HG02938 (cell line): Measurements from ENCODE around the gene ACHE.
A peak's percentile ranks its signal among the peaks of the same experiment; 100 is the strongest.

Experiments used
- ATAC-seq: cut with Tn5 transposase; IDR thresholded peaks from one replicate; pipeline ENCODE4 v1.9.1; 2021; ENCODE audit warnings: mild to moderate bottlenecking, moderate library complexity; ENCODE audit not compliant: unreplicated experiment

The ACHE gene

DNA sequence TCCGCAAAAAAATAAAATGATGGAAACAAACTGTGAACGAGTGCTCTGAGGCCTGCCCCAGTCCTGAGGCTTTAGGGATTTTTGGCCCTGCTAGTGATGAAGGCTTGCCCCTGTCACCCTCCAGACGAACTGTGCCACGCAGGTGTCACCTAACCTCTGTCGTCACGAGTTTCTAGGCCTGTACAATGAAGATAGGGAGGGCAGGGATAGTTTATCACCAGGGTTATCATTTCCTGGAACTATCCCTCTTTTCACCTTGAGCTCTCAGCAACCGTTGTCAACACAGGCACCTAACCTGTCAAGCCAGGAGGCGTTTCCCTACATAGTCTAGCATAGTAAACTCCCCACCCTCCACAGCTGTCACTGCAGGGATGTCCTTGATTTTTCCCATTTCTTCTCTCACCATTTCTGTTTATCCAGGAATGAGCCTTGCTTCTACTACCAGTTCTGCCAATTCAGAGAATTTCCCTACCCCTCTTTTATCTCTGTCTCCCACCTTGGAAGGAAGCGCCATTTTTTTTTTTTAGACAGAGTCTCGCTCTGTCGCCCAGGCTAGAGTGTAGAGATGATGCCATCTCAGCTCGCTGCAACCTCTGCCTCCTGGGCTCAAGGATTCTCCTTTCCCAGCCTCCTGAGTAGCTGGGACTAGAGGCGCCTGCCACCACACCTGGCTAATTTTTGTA lies 2.2 kb upstream of the ACHE start:
- no peak for ATAC-seq

DNA sequence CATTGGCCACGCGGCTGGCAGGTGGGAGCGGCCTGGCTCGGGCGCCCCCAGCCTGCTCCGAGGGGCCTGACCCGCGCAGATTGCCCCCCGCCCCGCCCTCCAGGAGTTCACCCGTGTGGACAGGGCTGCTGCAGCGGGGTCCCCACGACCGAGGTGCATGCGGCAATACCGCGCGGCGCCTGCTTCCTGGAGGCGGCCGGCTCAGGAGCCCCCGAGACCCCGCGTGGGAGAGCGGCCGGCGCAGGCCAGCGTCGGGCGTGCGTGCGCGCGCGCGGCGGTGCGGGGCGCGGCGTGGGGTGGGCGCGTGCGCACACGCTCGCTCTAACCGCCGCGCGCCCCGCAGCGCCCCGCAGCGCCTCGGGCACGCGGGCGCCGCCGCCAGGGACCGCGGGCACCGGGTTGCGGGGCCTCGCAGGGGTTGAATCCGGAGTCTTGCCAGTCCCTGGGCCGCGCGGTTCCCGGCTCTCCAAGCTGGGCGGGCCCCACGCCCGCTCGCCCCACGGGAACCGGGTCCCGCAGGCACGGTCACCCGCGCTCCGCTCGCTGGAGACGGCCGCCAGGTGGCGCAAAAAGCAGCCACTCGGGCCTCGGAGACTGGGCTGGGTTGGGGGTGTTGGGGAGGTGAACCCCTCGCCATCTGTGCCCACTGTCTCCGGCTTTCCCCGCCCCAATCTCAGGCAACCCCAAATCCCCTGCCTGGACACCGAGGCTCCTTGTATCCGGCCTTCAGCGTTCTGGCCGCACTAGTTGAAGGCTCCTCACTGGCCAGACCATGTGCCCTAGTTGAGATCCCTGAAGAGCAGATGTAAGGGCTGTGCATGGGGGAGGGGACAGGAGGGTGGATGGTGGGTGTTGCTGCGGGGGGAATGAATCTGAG lies 1.3 kb upstream of the ACHE start:
- no peak for ATAC-seq

DNA sequence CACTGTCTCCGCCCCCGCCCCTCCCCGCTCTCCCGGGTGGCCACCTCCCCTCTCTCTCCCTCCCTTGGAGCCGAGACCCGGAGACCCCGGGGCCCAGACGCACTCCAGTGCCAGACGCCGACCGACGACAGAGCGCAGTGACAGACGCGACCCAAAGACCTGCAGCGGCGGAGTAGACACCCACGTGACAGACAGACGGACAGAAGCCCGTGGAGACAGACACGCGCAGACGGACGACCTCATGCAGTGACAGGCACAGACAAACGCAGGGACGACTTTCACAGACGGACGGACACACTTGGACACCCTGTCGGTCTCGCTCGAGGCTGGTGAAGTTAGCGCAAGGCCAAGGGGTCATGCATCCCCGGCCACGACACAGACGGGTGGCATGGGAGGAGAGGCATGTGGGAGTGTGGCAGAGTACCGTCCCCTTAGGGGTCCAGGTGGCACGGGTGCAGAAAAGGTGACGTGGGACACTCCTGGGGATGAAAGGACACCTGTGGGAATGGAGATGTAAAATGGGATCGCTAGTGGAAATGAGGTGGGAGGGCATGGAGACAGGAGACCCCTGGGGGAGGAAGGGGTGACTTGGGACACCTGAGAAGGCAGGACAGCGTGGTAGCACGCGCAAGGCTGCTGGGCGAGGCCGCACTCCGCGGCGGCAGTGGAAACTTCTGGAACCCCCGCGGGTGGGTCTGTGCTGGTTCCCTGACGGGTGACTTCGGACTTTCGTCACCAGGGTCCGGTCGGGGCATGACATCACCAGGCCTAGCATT lies 456 bp upstream of the ACHE start:
- no peak for ATAC-seq

DNA sequence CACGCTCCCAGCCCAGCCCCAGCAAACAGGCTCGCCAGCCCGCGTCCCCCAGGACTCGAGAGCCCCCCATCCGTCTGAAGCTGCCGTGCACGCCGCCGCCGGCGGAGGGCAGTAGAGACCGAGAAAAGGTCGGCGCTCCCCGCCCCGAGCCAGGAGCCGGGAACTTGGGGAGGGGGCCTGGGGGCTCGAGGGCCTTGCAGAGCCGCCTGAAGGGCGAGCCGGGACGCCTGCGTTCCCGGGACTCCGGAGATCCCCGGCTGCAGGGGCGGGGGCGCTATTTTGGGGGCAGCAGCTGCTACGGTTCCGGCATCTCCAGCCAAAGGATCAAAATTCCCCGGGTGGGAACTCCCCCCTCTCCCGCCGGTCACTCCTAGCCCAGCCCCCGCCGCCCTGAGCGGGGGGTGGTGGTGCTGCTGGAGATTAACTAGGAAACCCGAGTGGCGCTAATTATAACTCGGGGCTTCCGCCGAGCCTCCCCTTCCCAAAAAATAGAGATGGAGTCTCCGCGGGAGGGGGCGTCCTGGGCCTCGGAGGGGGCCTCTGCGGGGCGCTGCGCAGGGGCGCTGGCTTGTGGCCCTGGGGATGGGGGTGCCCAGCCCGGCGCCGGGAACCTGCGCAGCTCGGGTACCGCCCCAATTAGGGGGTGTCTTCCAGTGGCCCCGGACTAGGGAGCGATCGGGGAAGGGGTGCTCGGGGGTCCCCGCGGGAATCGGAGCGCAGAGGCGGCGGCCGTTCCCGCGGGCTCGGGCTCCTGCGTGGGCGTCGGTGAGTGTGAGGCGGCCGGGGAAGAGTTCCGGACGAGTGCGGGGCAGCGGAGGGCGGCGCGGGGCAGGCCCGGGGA lies 608 bp downstream of the ACHE start:
- ATAC-seq: no peak

DNA sequence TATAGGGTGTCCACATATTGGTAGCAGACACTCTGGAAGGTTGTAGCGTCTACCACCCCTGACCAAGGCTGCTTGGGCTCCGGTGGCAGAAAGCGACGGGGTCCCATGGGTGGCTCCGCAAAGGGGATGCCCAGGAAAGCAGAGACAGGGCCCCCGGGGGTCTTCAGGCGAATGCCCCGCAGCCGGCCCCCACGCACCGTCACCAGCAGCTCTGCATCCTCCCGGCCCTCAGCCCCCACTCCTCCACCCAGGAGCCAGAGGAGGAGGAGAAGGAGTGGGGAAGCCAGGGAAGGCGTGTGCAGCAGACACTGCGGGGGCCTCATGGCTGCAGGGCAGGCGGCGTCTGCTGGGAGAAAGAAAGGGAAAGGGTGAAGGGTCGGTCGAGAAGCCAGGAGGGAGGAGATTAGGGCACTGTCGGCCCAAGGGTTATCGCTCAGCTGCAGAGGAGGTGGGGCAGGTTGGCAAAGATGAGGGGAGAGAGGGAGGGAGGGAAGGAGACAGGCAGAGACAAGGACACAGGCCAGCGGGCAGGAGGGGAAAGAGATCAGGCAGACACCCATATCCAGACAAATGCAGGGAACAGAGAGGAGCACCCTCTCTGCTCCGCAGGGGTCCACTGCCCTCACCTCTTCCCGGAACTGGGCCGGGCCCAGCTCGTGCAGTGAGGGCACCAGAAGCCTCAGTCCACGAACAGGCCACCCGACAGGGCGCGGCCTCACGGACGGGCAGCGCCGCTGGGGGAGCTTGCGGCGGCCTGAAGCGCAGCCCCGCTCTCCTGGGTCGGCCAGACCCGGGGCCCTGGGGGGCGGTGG lies 1.6 kb downstream of the ACHE start:
- ATAC-seq: no peak

DNA sequence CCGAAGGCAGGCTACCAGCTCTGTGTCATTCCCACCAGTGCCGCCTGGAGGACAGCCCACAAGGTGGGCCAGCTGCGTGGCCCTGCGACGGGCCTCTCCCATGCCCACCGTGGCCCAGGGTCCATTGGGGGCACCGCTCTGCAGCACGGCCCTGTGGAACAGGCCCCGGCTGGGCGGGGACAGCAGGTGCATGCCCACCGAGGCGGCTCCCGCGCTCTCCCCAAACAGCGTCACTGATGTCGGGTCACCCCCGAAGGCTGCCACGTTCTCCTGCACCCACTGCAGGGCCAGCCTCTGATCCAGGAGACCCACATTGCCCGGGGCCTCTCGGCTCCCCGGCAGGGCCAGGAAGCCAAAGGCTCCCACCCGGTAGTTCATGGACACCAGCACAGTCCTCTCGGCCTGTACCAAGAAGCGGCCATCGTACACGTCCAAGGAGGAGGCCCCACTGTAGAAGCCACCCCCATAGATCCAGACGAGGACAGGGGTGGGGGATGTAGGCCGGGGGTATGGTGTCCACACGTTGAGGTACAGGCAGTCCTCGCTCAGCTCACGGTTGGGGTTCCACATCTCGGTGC lies 2.3 kb downstream of the ACHE start:
- no peak for ATAC-seq

DNA sequence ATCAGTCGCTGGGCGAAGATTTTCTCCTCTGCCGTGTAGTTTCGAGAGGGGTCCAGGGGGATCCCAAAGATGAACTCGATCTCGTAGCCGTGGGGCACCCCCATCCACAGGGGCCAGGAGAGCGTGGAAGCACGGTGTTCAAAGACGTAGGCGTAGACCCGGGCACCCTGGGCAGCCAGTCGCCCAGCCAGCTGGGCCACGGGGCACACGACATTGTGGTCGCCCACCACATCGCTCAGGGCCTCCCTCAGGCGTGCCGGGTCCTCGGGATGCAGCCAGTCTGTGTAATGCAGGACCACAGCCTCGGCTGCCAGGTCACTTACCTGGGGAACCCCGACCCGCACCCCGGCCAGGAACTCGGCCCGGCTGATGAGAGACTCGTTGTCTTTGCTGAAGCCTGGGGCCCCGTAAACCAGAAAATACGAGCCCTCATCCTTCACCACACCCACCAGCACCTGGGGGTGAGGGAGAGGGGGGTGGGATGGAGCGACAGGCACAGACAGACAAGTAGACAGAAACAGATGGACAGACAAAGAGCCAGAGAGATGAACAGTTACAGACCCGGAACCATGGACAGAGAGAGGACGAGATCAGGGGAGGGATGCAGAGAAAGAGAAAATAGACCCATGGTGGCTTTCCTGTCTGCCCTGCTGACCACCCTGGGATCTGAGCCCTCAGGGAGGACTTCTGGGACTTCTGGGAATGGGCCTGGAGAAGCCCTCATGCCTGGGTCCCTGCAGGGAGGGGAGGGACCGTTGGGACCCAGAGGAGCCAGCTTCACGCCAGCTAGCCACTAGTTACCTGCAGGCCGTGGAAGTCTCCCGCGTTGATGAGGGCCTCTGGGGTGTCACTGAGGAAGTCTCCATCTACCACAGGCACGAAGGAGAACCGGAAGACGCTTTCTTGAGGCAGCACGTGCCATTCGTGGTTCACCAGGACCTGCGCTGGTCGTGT lies 3.0 kb downstream of the ACHE start:
- ATAC-seq: no peak

DNA sequence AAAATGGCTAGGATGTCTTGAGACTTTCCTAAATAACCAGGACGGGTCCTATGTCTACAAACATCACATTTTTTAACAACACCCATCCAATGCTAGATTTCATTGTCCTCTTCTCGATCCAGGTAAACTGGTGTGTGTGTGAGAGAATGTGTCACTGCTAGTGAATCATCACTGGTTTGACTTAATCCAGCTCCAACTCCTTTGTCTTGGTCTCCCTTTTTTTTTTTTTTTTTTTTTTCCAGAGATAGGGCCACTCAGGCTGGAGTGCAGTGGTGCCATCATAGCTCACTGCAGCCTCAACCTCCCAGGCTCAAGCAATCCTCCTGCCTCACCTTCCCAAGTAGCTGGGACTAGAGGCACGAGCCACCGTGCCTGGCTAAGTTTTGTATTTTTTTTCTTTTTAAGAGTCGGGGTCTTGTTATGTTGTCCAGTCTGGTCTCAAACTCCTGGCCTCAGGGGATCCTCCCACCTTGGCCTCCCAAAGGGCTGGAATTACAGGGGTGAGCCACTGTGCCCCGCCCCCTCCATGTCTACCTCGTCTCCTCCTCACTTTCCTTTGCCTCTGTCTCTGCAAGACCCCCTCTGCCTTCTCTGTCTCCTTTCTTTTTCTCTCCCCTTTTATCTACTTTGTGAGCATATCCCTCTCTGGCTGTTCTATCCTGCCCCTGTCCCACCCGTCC lies 4.0 kb downstream of the ACHE start:
- ATAC-seq: no peak

DNA sequence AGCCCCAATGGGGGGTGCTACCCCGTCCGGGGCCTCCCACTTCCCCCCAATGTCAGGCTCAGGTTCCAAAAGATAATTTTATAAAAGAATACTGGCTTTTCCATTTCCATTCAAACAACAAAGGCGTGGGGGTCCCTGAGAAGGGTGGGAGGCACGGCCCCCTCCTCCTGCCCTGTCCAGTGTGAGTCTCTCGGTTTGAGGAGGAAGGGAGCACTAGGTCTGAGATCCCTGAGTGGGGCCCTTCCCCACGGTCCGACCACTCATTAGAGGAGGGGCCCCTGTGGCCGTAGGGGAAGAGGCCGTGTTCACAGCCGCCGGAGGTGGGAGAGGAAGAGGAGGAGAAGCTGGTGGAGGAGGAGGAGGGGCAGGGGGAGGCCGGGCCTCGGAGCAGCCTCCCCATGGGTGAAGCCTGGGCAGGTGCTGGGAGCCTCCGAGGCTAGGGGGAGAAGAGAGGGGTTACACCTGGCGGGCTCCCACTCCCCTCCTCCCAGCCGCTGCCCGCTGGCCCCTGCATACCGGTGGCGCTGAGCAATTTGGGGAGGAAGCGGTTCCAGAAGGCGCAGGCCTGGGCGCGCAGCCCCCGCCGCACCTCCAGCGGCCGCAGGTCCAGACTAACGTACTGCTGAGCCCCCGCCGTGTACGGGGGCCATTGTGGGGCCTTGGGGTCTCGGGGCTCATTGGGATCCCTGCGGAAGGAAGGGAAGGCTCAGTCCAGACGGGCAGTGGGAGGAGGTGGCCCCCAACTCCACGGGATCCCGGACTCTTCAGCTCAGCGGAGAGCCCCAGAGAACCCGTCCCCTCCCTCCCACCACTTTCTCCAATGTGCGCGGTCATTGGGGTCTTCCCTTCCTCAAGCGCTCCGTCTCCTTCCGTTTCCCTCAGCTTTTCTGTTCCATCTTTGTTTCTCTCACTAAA lies 4.8 kb downstream of the ACHE start:
- ATAC-seq: no peak

DNA sequence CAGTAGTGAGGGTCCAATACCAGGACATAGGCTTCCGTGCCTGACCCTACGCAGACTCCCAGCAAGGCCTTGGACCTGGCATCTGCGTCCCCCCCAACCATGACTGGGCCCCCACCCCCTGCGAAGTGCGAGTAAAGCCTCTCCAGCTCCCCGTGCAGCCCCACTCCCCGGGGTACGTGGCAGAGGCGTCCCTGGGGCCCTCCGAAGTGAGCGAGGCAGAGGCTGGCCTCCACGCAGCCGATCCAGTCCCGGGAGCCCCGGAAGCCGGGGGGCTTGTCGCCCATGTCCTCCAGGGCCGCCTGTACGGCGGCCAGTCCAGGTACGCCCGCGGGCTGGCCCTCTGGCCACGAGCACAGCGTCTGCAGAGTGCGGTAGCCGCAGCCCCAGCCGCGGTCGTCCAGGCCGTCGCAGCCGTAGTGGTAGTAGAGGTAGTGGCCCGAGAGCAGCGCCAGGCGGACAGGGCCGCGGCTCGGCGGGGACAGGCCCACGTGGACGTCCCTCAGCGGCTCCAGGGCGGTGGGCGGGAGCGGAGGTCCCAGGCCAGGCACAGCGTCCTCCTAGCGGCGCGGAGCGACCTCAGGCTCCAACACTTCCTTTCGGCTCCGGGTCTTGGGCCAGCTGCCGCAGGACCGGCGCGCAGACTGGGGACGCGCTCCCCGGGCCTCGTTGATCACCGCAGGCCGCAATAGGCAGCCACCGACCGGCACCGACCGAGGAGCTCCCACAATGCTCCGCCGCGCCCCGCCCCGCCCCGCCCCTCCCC lies 6.5 kb downstream of the ACHE start, which contains the start of gene UFSP1:
UFSP1 (minus strand) TSS at position 728 of the 763 bp plus-strand sequence; CDS start at position 284, 444 bp downstream.
- ATAC-seq: peak; percentile 36

DNA sequence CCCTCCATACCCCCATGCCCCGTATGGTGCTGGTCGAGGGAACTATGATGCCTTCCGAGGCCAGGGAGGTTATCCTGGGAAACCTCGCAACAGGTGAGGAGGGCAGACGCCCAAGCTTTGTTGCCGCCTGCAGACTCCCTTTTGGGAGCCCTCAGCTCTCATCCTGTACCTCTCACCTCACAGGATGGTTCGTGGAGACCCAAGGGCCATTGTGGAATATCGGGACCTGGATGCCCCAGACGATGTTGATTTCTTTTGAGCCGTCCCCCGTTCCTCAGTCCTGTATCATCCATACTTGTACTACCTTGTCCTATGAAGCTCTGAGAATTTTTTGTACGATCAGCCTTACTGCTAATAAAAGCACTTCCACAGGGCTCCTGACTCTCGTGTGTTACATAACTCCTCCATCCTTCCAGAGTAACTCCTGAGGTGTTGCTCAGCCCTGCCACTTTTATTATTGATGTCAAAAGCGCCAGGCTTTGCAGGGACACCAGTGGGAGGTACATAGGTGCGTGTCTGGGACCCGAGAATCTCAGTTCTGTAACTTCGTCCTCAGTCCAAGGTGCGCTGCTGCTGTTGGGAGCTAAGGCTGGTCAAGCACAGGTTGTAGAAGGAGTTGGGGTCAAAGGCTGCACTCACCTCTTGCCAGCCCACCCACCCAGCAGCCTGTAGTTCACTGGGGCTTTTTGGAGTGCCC lies 7.2 kb downstream of the ACHE start:
- no peak for ATAC-seq

DNA sequence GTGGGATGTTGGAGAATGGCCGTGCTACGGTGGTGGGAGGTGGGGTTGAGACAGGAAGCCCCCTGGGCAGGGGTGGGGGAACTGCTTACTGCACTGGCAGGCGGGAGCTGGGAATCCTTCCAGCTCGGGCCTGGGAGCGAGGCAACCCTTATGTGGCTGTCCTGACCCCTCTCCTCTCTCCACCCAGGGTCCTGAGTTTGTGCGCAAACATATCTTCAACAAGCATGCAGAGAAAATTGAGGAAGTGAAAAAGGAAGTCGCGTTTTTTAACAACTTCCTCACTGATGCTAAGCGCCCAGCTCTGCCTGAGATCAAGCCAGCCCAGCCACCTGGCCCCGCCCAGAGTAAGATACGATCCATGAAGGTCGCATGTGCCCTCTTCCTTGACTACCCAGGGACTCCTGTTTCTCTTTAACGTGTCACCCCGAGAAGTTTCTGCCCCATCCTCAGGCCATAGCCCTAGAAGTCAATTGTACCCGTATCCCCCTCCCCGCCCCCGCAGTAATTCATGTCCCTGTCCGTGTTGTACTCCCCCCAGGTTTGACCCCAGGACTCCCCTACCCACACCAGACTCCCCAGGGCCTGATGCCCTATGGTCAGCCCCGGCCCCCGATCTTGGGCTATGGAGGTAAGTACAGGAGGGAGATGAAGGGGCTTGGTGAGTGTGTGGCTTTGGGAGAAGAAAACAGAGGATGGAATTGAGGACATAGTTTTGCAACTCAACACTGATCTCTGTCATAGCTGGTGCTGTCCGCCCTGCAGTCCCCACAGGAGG lies 8.0 kb downstream of the ACHE start:
- ATAC-seq: no peak

DNA sequence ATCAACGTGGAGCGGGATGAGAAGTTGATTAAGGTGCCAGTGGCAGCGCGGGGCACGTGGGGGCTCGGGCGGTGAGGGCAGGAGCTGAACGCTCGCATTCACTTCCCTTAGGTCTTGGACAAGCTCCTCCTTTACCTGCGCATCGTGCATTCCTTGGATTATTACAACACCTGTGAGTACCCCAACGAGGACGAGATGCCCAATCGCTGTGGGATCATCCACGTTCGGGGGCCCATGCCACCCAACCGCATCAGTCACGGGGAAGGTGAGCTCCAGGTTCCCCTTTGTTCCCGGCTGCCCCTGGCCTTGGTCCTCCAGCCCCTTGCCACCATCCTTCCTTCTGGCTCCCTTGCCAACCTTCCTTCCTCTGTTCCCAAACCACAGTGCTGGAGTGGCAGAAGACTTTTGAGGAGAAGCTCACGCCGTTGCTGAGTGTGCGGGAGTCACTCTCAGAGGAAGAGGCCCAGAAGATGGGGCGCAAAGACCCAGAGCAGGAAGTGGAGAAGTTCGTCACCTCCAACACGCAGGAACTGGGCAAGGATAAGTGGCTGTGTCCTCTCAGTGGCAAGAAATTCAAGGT lies 8.7 kb downstream of the ACHE start:
- no peak for ATAC-seq
